22Rv1 (cell line): ENCODE results near the gene PCSK5.

Experiments used
- H3K27ac ChIP-seq: fragments of 450-650 bp; 2 replicates; pipeline ENCODE4 v1.5.1; 2017
- ZFX ChIP-seq: fragments of 450-650 bp; IDR thresholded peaks from 2 replicates; pipeline ENCODE4 v1.6.1; 2017; ENCODE audit warnings: antibody characterized with exemption, borderline replicate concordance
- TF ChIP-seq, protein P1 (sequence below): fragments of 450-650 bp; IDR thresholded peaks from 2 replicates; pipeline ENCODE4 v1.5.1; 2017; ENCODE audit warnings: mild to moderate bottlenecking

The PCSK5 gene

DNA sequence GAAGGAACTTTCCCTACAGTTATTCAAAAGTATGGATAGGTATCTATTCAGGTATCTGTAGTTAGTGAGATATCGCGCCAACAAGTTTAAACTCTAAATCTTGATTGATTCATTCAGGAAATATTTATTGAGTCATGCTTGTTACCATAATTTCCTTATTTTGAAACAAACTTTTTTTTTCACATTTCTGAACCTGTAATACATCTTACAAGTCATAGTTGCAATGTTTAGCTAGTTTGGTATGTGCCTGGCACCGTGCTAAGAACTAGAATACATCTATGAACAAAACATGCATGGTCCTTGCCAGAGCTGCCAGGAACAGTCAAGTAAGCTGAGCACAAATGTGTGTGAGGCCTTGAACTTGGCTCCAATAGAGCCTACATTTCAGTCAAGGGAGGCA lies 226.4 kb downstream of the PCSK5 start:
- H3K27ac ChIP-seq: no peak overlapping the region
- no peak for TF ChIP-seq ZFX
- TF ChIP-seq, protein P1, sequence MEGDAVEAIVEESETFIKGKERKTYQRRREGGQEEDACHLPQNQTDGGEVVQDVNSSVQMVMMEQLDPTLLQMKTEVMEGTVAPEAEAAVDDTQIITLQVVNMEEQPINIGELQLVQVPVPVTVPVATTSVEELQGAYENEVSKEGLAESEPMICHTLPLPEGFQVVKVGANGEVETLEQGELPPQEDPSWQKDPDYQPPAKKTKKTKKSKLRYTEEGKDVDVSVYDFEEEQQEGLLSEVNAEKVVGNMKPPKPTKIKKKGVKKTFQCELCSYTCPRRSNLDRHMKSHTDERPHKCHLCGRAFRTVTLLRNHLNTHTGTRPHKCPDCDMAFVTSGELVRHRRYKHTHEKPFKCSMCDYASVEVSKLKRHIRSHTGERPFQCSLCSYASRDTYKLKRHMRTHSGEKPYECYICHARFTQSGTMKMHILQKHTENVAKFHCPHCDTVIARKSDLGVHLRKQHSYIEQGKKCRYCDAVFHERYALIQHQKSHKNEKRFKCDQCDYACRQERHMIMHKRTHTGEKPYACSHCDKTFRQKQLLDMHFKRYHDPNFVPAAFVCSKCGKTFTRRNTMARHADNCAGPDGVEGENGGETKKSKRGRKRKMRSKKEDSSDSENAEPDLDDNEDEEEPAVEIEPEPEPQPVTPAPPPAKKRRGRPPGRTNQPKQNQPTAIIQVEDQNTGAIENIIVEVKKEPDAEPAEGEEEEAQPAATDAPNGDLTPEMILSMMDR: no peak

DNA sequence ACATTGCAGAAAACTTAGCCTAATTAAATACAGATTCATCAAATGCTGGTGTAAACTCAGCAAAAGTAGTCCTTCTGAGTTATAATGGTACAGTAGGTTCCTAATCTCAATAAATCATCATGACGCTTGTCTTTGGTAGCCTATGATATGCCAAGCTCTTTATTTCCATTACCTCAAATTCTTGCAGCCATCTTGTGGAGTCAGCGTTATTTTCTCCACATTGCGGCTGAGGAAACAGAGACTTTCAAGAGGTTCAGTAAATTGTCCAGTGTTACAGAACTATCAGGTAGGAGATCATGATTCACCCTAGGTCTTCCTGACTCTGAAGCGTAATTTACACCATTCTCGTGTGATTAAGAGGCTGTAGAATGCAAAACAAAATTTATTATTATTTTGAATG lies 237.2 kb downstream of the PCSK5 start:
- H3K27ac ChIP-seq: no peak overlapping the region
- TF ChIP-seq ZFX: no peak
- TF ChIP-seq, protein P1: no peak

DNA sequence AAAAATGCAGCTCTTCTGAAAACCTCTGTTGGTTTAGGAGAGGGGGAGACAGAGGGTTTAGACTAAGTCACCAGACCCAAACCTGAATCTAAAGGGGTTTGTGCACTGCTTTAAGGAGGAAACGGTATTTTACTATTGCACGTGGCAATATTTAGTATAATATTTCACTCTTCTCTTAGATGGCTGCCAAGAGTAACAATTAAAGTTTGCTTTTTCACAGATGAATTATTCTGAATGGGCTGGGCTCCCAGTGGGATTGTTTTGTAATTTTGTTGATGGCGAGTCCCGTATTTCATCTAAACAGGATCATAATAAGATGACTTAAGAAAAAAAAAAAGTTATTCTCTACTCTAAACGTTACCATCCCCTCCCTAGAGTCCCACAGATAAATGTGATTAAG lies 245.4 kb downstream of the PCSK5 start:
- TF ChIP-seq, protein P1: no peak
- no peak for TF ChIP-seq ZFX

DNA sequence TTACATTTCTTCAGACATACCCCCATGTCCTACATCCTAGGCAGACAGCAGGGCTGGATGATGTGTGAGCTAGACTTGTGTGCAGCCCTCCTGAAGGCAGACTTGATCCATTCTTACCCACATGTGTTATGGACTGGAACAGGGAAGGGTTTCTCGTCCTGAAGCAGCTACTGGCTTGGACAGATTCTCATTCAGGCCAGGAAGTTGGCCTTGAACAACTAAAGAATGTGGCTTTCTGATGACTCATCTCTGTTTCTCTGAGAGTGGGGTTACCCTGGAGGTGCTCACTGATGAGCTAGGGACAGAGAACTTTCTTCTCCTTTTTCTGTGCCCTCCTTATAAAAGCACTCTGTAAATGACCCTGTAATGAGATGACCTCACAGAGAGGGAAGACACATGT lies 246.5 kb downstream of the PCSK5 start:
- no peak overlapping the region for H3K27ac ChIP-seq
- TF ChIP-seq, protein P1: no peak
- no peak for TF ChIP-seq ZFX

More for the DNA sequence above, 245.4 kb downstream of the PCSK5 start:
- H3K27ac ChIP-seq: no peak overlapping the region

DNA sequence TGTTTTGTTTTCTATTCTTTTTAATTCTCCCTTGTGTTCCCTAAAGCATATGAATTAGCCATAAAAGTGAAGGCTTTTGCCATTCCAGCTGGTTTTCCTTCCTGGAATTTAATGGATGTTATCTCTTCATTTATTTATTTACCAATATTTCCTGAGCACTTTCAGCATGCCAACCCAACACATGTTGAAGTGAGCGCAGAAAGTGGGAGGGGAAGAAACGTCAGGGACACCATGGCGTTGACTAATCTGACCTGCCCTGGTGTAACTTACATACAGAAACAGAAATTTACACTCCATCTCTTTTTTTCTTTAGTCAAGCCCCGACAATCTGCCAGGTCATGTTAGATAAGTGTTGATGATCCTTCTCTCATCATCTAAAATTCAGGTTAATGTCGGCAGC lies 247.5 kb downstream of the PCSK5 start:
- no peak overlapping the region for H3K27ac ChIP-seq
- no peak for TF ChIP-seq ZFX
- TF ChIP-seq, protein P1: no peak

DNA sequence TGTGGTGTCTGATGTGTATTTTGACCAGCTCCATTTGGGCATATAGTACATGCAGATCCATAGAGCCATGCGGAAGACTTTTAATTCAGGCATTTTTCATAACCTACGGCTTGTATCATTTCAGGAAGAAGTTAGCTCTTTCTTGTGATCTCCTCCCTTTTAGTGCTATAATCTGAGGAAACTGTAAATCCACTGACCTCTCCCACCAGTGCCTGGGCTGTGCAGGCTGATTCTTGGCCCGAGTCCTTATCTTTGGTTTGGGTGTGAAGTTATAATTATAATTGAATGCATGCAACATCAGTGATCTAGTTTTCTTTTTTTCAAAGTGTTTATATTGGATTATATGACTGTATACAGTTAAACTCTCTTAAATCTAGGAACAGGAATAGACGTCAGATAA lies 247.9 kb downstream of the PCSK5 start:
- TF ChIP-seq, protein P1: no peak
- no peak for TF ChIP-seq ZFX
- H3K27ac ChIP-seq: no peak overlapping the region

DNA sequence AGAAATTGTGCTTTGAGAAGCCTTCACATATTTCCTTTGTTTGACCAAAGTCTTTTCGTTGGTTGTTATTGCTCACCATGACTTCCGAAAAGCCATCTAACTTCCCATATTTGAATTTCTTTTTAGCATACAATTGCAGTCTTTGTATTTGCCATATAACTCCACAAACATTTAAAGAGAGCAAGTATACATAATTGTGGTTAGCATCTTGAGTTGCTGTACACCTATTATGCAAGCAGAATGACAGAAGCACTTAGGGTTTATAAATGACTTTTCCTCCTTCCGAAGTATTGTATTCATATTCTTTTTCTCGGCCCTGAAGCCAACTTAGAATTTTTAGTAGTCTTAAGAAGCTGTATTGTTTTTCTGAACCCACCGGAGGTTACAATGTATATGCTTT lies 253.4 kb downstream of the PCSK5 start:
- no peak overlapping the region for H3K27ac ChIP-seq

More for the DNA sequence above, 253.4 kb downstream of the PCSK5 start:
- TF ChIP-seq ZFX: no peak
- TF ChIP-seq, protein P1: no peak
